Liver (tissue), 9 donors: ENCODE measurements around the gene ZXDC. TPM values are rescaled to one million over a fixed set of nuclear protein-coding genes. Genes with fewer than 3 reads are reported as not detected.

Experiments used
- DNase-seq: peaks from one replicate; pipeline ENCODE4 v3.0.0-alpha.2; 2017; ENCODE audit warnings: low spot score
- H3K27ac ChIP-seq, 2 donors: one replicate each; pipeline ENCODE4 v1.7.0; 2013; ENCODE audit warnings: inconsistent platforms in 2 of 2, low read length in 2 of 2, control low read depth in 1 of 2, low read depth in 1 of 2, mild to moderate bottlenecking in 1 of 2
- H3K27me3 ChIP-seq, 4 donors: one replicate each; pipeline versions ENCODE4 v1.6.1 to v1.7.0; 2013; ENCODE audit warnings: low read length in 3 of 4, inconsistent platforms in 1 of 4, mild to moderate bottlenecking in 1 of 4, moderate library complexity in 1 of 4; ENCODE audit not compliant: control insufficient read depth in 4 of 4, insufficient read depth in 4 of 4
- H3K36me3 ChIP-seq, 4 donors: one replicate each; pipeline versions ENCODE4 v1.6.1 to v1.7.0; 2013; ENCODE audit warnings: low read length in 3 of 4, mild to moderate bottlenecking in 3 of 4, low read depth in 1 of 4, moderate library complexity in 1 of 4; ENCODE audit not compliant: control insufficient read depth in 4 of 4, insufficient read depth in 3 of 4
- H3K4me1 ChIP-seq, 4 donors: one replicate each; pipeline versions ENCODE4 v1.6.1 to v1.7.0; 2013; ENCODE audit warnings: low read length in 3 of 4, mild to moderate bottlenecking in 3 of 4, moderate library complexity in 1 of 4; ENCODE audit not compliant: control insufficient read depth in 4 of 4, insufficient read depth in 4 of 4
- H3K4me3 ChIP-seq, 3 donors: one replicate each; pipeline versions ENCODE4 v1.6.1 to v1.7.0; 2013; ENCODE audit warnings: low read length in 3 of 3, control low read depth in 1 of 3, low read depth in 1 of 3, mild to moderate bottlenecking in 1 of 3
- H3K9ac ChIP-seq, 2 donors: one replicate each; pipeline ENCODE4 v1.7.0; 2013; ENCODE audit warnings: low read length in 2 of 2, mild to moderate bottlenecking in 2 of 2, moderate library complexity in 2 of 2, control low read depth in 1 of 2, low read depth in 1 of 2
- H3K9me3 ChIP-seq, 4 donors: one replicate each; pipeline versions ENCODE4 v1.6.1 to v1.7.0; 2013; ENCODE audit warnings: low read length in 3 of 4; ENCODE audit not compliant: control insufficient read depth in 4 of 4
- EGR1 ChIP-seq, 2 donors: IDR thresholded peaks; 2 replicates each; pipeline ENCODE4 v1.6.1; 2016 to 2018; ENCODE audit warnings: antibody characterized with exemption in 2 of 2, low read depth in 2 of 2
- FOXA1 ChIP-seq: IDR thresholded peaks from 2 replicates; pipeline ENCODE4 v1.6.1; 2016; ENCODE audit warnings: antibody characterized with exemption
- FOXA2 ChIP-seq: IDR thresholded peaks from 2 replicates; pipeline ENCODE4 v1.6.1; 2016; ENCODE audit warnings: antibody characterized with exemption
- GABPA ChIP-seq, 2 donors: IDR thresholded peaks in 1 of 2; conservative IDR thresholded peaks in 1 of 2; 2 replicates each; pipeline ENCODE4 v1.6.1; 2016; ENCODE audit warnings: antibody characterized with exemption in 2 of 2, mild to moderate bottlenecking in 1 of 2, moderate library complexity in 1 of 2
- HNF4A ChIP-seq, 2 donors: conservative IDR thresholded peaks; 2 replicates each; pipeline ENCODE4 v1.6.1; 2016; ENCODE audit warnings: antibody characterized with exemption in 2 of 2, mild to moderate bottlenecking in 2 of 2
- HNF4G ChIP-seq: IDR thresholded peaks from 2 replicates; pipeline ENCODE4 v1.6.1; 2016; ENCODE audit warnings: antibody characterized with exemption
- JUND ChIP-seq, 2 donors: IDR thresholded peaks; 2 replicates each; pipeline ENCODE4 v1.6.1; 2016; ENCODE audit warnings: antibody characterized with exemption in 2 of 2
- MAX ChIP-seq: IDR thresholded peaks from 2 replicates; pipeline ENCODE4 v1.6.1; 2016; ENCODE audit warnings: antibody characterized with exemption
- NR2F2 ChIP-seq: IDR thresholded peaks from 2 replicates; pipeline ENCODE4 v1.6.1; 2016; ENCODE audit warnings: antibody characterized with exemption
- RAD21 ChIP-seq, 2 donors: IDR thresholded peaks; 2 replicates each; pipeline ENCODE4 v1.6.1; 2016; ENCODE audit warnings: antibody characterized with exemption in 2 of 2, mild to moderate bottlenecking in 2 of 2
- RXRA ChIP-seq, 2 donors: IDR thresholded peaks; 2 replicates each; pipeline ENCODE4 v1.6.1; 2017 to 2018; ENCODE audit warnings: antibody characterized with exemption in 2 of 2, mild to moderate bottlenecking in 1 of 2
- SP1 ChIP-seq: IDR thresholded peaks from 2 replicates; pipeline ENCODE4 v1.6.1; 2018; ENCODE audit warnings: antibody characterized with exemption, mild to moderate bottlenecking
- TAF1 ChIP-seq: conservative IDR thresholded peaks from 2 replicates; pipeline ENCODE4 v1.6.1; 2016; ENCODE audit warnings: antibody characterized with exemption, mild to moderate bottlenecking
- YY1 ChIP-seq: IDR thresholded peaks from 2 replicates; pipeline ENCODE4 v1.6.1; 2016; ENCODE audit warnings: antibody characterized with exemption, mild to moderate bottlenecking
- ZBTB33 ChIP-seq: IDR thresholded peaks from 2 replicates; pipeline ENCODE4 v1.6.1; 2016; ENCODE audit warnings: antibody characterized with exemption
- WGBS: extraction: QIAGEN DNeasy Blood & Tissue Kit; methylation state at CpG from one replicate; pipeline ENCODE4 v1.1.7; 2013; 5-methylcytosine and 5-hydroxymethylcytosine counted together
- polyA plus RNA-seq, 2 donors: library from polyadenylated mRNA; stranded (reverse) in 1 of 2; unstranded in 1 of 2; fragments of 200-250 nt in 1 of 2; fragments of >200 nt in 1 of 2; fragmentation: Nextera tagmentation in 1 of 2; extraction: Ambion mirVana in 1 of 2; gene quantifications; one replicate each; pipeline versions ENCODE4 v1.2.1 to v1.2.3, GENCODE V29; 2013 to 2015
- total RNA-seq, 2 donors: library from RNA; depleted of rRNA; stranded (reverse); fragments of >200 nt; gene quantifications; one replicate each; pipeline ENCODE4 v1.2.3, GENCODE V29; 2014
- TF ChIP-seq, protein P1 (sequence below): IDR thresholded peaks from 2 replicates; pipeline ENCODE4 v1.6.1; 2016; ENCODE audit warnings: antibody characterized with exemption
- TF ChIP-seq, protein P2 (sequence below): fragments of 150-350 bp; IDR thresholded peaks from 2 replicates; pipeline ENCODE4 v1.5.1; 2017; ENCODE audit warnings: improper control_type of control experiment, low read depth, low read length; ENCODE audit not compliant: missing input control
- TF ChIP-seq, protein P3 (sequence below): IDR thresholded peaks from 2 replicates; pipeline ENCODE4 v1.6.1; 2016; ENCODE audit warnings: antibody characterized with exemption, mild to moderate bottlenecking
- donor health status: healthy.
- donor health status: healthy.
- donor health status: healthy.
- donor health status: healthy.
- donor health status: healthy.

ZXDC gene
- total and polyA plus RNA-seq, 4 donors, result 7.0 to 42.3 (median 13.9) TPM

DNA sequence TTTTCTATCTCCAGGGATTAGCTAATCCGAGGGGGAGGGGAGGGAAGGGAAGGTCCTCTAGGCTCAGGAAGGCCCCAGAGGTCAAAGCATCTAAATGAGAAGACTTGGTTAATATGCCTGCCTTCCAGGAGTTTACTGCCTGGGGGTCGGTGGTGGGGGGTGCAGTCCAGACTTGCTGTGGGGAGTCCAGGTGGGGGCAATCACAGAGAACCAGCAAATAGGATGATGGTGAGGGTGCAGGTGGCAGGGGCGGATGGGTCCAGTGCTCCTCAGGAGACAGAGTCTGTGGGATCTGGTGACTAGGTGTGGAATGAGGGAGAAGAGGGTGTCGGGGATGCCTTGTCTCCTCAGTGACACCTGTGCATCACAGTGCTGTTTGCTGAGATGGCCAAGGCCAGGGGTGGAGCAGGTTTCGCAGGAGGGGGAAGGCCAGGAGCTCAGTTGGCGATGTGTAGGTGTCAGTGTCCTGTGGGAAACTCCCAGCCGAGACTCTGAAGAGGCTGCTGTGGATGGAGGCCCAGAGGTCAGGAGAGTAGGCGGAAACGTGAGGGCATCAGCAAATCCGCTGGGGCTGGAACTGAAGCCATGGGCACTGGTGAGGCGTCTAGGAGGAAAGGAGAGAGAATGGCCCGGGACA, 72.9 kb downstream of the ZXDC start:
- TF ChIP-seq EGR1 (IDR thresholded peaks at IDR 0.05; ENCODE audit: low read depth in 2 of 2) (no peak), SP1 (no peak), MAX (no peak), RAD21 (IDR thresholded peaks at IDR 0.05) (no peak), GABPA (IDR thresholded peaks at IDR 0.05 in 1 of 2, conservative IDR thresholded peaks at IDR 0.05 in 1 of 2) (no peak), YY1 (no peak)
- TF ChIP-seq, protein P1, sequence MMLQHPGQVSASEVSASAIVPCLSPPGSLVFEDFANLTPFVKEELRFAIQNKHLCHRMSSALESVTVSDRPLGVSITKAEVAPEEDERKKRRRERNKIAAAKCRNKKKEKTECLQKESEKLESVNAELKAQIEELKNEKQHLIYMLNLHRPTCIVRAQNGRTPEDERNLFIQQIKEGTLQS, result no peak
- H3K9ac ChIP-seq, result no peak overlapping the region
- no peak for DNase-seq
- no peaks in the 10 kb centered on the region for H3K27me3 ChIP-seq
- no peak overlapping the region for H3K4me3 ChIP-seq
- 87% methylated on average over 12 of the region's 12 CpGs for WGBS
- H3K36me3 ChIP-seq, result no peaks in the 10 kb centered on the region
- H3K27ac ChIP-seq, result no peak overlapping the region
- H3K4me1 ChIP-seq, result no peaks in the 10 kb centered on the region
- no peaks in the 10 kb centered on the region for H3K9me3 ChIP-seq

DNA sequence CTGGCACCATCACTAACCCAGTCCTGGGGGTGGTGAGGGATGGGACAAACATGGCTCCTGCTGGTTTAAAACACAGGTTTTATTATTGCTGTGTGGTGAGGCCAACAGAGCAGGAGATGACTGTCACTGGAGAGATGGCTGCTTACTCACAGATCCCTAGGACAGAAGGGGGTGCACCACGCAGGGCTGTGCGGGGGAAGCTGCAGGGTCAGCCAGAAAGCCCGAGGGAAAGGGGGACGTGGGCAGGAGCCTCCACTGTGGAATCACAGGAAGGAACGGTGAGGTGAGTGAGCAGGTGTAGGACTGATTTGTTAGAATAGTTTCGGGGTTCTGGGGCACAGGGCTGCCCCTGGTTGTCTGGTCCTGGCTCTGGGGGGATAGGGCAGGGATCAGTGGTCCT, 73.5 kb downstream of the ZXDC start:
- DNase-seq, result no peak
- Histone ChIP-seq H3K27ac (no peak overlapping the region), H3K9ac (no peak overlapping the region), H3K4me1 (no peaks in the 10 kb centered on the region), H3K9me3 (no peaks in the 10 kb centered on the region), H3K27me3 (no peaks in the 10 kb centered on the region), H3K36me3 (no peaks in the 10 kb centered on the region), H3K4me3 (no peak overlapping the region)
- no peak for TF ChIP-seq HNF4A (conservative IDR thresholded peaks at IDR 0.05)
- no peak for TF ChIP-seq HNF4G
- no peak for TF ChIP-seq EGR1 (IDR thresholded peaks at IDR 0.05; ENCODE audit: low read depth in 2 of 2)
- TF ChIP-seq, protein P1, result no peak
- TF ChIP-seq, protein P2, sequence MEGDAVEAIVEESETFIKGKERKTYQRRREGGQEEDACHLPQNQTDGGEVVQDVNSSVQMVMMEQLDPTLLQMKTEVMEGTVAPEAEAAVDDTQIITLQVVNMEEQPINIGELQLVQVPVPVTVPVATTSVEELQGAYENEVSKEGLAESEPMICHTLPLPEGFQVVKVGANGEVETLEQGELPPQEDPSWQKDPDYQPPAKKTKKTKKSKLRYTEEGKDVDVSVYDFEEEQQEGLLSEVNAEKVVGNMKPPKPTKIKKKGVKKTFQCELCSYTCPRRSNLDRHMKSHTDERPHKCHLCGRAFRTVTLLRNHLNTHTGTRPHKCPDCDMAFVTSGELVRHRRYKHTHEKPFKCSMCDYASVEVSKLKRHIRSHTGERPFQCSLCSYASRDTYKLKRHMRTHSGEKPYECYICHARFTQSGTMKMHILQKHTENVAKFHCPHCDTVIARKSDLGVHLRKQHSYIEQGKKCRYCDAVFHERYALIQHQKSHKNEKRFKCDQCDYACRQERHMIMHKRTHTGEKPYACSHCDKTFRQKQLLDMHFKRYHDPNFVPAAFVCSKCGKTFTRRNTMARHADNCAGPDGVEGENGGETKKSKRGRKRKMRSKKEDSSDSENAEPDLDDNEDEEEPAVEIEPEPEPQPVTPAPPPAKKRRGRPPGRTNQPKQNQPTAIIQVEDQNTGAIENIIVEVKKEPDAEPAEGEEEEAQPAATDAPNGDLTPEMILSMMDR, result no peak
- no peak for TF ChIP-seq GABPA (IDR thresholded peaks at IDR 0.05 in 1 of 2, conservative IDR thresholded peaks at IDR 0.05 in 1 of 2)
- TF ChIP-seq RXRA (IDR thresholded peaks at IDR 0.05), result no peak
- no peak for TF ChIP-seq FOXA1
- TF ChIP-seq SP1, result no peak
- TF ChIP-seq NR2F2, result no peak
- TF ChIP-seq MAX, result no peak
- TF ChIP-seq JUND (IDR thresholded peaks at IDR 0.05), result no peak
- TF ChIP-seq, protein P3, sequence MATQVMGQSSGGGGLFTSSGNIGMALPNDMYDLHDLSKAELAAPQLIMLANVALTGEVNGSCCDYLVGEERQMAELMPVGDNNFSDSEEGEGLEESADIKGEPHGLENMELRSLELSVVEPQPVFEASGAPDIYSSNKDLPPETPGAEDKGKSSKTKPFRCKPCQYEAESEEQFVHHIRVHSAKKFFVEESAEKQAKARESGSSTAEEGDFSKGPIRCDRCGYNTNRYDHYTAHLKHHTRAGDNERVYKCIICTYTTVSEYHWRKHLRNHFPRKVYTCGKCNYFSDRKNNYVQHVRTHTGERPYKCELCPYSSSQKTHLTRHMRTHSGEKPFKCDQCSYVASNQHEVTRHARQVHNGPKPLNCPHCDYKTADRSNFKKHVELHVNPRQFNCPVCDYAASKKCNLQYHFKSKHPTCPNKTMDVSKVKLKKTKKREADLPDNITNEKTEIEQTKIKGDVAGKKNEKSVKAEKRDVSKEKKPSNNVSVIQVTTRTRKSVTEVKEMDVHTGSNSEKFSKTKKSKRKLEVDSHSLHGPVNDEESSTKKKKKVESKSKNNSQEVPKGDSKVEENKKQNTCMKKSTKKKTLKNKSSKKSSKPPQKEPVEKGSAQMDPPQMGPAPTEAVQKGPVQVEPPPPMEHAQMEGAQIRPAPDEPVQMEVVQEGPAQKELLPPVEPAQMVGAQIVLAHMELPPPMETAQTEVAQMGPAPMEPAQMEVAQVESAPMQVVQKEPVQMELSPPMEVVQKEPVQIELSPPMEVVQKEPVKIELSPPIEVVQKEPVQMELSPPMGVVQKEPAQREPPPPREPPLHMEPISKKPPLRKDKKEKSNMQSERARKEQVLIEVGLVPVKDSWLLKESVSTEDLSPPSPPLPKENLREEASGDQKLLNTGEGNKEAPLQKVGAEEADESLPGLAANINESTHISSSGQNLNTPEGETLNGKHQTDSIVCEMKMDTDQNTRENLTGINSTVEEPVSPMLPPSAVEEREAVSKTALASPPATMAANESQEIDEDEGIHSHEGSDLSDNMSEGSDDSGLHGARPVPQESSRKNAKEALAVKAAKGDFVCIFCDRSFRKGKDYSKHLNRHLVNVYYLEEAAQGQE, result no peak
- no peak for TF ChIP-seq FOXA2
- TF ChIP-seq YY1, result no peak
- TF ChIP-seq TAF1, result no peak
- TF ChIP-seq ZBTB33, result no peak
- no peak for TF ChIP-seq RAD21 (IDR thresholded peaks at IDR 0.05)
- WGBS, result 86% methylated on average over 6 of the region's 6 CpGs
